ENCODE results near the gene WSCD1.
A peak's percentile ranks its signal among the peaks of the same experiment; 100 is the strongest.

WSCD1 gene

DNA sequence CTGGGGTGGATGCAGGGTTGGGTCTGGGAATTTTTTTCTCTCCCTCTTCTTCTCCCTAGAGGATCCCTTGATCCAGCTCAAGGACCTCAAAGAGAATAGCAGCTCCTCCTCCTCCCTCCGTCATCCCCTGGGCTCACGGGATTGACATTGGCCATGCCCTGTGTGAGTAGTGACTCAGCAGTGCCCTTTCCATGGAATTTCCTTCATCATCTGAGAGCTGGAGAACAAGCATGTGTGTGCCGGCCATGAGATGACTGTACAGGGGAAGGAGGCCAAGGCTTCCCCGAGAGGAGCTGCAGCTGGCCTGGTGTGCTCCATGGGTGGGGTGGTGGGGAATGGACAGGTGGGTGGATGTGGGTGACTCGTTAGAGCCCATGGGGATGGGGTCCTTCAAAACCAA, 8.9 kb upstream of the WSCD1 start:
- peak; percentile 26 for DNase-seq (ENCODE audit: low spot score)

DNA sequence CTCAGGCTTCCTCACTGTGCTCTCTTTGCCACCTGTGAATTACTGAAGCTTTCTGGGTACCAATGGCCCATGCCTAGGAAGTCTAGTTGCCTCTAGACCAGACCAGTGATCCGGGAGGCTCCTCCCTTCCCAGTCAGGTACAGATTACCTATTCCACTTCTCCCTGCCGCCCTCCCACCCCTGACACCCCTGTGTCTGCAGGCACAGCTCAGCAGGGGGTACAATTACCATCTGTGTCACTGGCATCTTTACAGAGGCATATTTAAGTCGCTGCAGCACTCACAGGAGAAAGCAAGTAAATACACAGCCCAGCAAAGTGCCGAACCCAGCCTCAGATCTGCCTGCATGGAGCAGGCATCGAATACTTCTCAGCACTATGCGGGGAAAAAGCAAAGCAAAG, 5.3 kb upstream of the WSCD1 start:
- no peak for DNase-seq (ENCODE audit: low spot score)

DNA sequence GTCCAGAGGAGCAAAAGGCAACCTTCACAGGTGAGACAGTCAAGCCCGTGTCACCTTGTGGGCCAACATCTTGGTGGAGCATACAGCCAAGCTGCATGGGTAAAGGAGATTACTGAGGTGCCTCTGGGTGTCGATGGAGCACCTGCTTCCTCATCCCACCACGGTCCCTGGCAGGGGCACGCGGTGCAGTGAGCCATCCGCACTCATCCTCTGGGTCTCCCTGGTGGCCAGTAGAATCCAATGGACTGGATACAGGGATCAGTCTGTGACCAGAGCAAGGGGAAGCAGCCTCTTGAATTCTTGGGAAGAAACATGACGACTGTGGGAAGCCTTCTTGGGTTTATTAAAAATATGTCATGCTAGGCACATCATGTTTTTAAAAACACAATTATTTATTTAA, 4.8 kb upstream of the WSCD1 start:
- DNase-seq (ENCODE audit: low spot score) = no peak

GRCh38 chr17:6066183-6066948, 3.8 kb upstream of the WSCD1 start:
- DNase-seq (ENCODE audit: low spot score) = no peak

DNA sequence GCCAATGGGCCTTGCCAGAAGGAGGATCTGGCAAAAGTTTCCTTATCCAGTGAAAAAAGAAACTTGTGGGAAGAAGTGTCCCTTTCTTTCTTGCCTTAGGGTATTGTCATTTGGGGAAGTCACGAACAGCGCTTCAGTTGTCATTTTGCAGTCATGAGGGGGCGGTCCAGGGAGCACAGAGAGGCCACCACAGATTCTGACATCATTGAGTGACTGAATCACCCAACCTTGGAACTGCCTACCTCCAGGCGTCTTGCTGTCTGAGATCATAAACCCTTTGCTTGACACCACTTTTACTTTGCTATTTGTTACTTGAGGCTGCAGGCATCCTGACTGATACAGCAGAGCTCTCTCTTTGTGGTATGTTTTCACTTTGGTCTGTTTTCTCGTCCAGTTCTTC, 3.1 kb upstream of the WSCD1 start:
- DNase-seq (ENCODE audit: low spot score) = no peak

DNA sequence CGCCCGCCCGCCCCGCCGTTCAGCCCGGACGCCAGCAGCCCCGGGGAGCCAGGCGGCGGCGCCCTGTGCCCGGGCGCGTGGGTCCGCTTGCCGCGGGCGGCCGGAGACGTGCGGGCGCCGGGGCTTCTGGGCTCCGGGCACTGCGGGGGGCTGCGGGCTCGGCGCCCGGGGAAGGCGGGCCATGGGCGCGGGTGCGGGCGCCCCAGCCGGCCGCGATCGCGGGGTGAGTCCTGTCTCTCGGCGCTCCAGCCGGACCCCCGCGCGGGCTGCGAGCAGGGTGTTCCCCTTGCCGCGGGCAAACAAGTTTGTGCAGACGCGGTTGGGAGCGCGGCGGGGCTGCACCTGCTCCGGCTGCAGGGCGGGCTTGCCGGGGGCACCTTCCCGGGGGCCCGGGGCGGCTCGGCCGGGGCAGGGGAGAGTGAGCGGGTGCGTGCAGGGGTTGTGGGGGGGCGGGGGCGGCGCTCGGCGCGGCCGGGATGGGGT, 292 bp downstream of the WSCD1 start:
- DNase-seq (ENCODE audit: low spot score) = no peak

GRCh38 chr17:6070913-6071511, 833 bp downstream of the WSCD1 start:
- no peak for DNase-seq (ENCODE audit: low spot score)

DNA sequence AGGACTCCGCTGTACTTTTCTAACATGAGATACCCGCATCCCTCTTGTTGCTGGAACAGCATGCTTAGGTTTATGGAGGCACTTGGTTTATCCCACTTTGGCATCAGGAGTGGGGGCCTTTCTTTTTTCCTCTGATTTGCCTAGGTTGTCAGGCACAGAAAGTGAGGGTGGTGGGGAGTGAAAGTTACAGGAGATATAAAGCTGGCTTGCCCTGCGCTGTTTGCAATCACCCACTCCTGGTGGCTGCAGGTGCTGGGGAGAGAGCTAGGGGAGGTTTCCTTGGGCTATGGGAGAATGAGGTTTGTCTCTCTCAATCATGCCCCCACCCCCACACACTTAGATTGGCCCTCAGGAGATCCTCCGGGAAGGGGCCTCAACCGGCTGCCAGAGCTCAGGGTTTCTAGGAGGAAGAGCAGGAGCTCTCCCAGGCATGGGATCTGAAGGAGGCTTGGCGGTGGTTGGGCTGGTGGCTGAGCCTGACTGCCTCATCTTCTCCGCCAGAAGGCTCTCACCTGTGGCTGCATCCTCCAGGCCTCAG, 1.4 kb downstream of the WSCD1 start:
- DNase-seq (ENCODE audit: low spot score) = no peak

- no peak for DNase-seq (ENCODE audit: low spot score)
Measured at GRCh38 chr17:6072157-6072556, 2.0 kb downstream of the WSCD1 start.

DNA sequence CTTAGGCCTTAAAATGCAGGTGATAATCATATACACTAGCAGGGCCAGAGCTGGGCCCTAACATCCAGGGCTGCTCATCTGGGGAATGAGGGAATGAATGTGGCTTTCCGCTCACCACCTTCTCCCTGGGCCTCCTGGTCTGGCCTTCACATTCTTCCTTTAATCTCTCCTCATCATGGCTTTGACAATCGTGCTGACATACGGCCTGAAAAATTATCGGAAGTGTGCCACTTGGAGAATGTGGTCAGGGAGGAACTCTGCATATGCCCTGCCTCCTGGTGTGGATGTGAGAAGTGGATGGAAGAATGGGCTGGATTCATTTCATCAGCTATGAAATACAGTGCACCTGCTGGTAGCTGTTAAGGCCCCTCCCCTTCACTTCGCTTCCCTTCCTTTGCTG, 2.4 kb downstream of the WSCD1 start:
- DNase-seq (ENCODE audit: low spot score) = no peak

DNA sequence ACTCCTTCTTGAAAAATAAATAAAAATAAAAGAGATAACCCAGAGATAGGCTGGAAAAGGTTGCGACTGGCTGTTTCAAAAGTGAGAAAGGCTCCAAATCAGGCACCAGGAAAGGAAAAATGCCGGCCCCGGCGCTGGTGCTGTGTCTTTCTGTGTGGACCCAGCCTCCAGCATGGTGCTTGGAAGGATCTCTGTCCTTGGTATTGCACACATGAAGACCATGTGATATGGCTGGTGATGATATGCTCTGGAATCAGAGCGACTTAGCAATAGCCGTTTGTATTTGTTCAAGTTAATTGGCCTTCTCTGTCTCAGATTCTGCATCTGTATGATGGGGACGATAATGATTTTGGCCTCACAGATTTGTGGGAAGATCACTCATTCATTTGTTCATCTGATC, 3.4 kb downstream of the WSCD1 start:
- no peak for DNase-seq (ENCODE audit: low spot score)

DNA sequence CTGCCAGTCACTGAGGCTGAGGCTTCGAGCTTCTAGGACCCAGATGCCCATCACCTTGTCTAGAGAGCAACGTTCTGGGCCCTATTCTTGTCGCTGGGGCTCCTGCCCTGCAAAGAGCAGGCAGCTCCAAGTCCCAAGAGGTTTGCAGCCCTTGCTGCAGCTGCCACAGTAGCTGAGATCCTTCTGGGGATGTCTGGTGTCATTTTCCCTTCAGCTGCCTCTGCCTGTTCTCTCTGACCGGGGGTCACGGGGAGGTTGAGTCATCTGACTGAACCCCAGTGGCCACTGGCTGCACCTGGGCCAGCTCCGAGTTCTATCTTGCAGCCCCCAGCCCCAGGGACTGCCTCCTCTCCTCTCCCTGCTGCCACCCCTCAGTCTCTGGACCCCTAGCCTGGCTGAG, 4.9 kb downstream of the WSCD1 start:
- DNase-seq (ENCODE audit: low spot score) = no peak

GRCh38 chr17:6075845-6076244, 5.7 kb downstream of the WSCD1 start:
- no peak for DNase-seq (ENCODE audit: low spot score)

GRCh38 chr17:6077752-6078151, 7.6 kb downstream of the WSCD1 start:
- no peak for DNase-seq (ENCODE audit: low spot score)

DNA sequence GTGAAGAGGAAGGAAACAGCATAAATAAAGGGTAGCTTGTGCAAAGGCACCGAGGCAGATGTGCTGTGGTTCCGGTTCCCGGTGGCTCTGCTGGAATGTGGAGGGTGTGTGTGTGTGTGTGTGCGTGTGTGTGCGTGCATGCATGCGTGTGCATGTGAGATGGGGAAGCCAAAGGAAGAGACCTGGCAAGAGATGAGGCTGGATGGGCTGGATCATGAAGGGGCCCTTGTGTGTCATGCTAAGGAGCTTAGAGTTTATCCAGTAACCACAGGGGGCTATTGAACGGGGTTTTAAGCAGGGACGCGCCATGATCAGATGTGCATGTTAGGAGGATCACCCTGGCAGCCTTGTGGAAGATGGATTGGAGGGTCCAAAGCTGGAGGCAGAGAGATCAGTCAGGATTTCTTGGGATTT, 8.3 kb downstream of the WSCD1 start:
- no peak for DNase-seq (ENCODE audit: low spot score)

GRCh38 chr17:6079155-6079888, 9.1 kb downstream of the WSCD1 start:
- no peak for DNase-seq (ENCODE audit: low spot score)

GRCh38 chr17:6079960-6080359, 9.8 kb downstream of the WSCD1 start:
- DNase-seq (ENCODE audit: low spot score) = no peak

GRCh38 chr17:6080711-6081430, 10.7 kb downstream of the WSCD1 start:
- no peak for DNase-seq (ENCODE audit: low spot score)

- DNase-seq (ENCODE audit: low spot score) = no peak
Measured at GRCh38 chr17:6082335-6082734, 12.2 kb downstream of the WSCD1 start.

- no peak for DNase-seq (ENCODE audit: low spot score)
Measured at GRCh38 chr17:6084311-6085161, 14.4 kb downstream of the WSCD1 start.

- no peak for DNase-seq (ENCODE audit: low spot score)
Measured at GRCh38 chr17:6085812-6086211, 15.6 kb downstream of the WSCD1 start.
